Measurements from ENCODE around the gene RCAN1. TPM values are rescaled to one million over a fixed set of nuclear protein-coding genes. Genes with fewer than 3 reads are reported as not detected.
"Not testable (repeated sequence)": the region's sequence is repeated elsewhere in the genome, so short reads cannot be mapped to it uniquely, and the experiment has no call there.

Gene RCAN1
- total and polyA plus RNA-seq, 5 donors from 2014 or later = 3.9 to 16.1 (median 10.4) TPM

GRCh38 chr21:34504595-34504994 is 110.3 kb downstream of the RCAN1 start:
- Mint-ChIP-seq H3K4me3 (no peak overlapping the region), H3K9me3 (peaks cover 0 to 5% (median 0%) of the 10 kb centered on the region in 7 donors), H3K36me3 (no peaks in the 10 kb centered on the region), H3K4me1 (no peaks in the 10 kb centered on the region), H3K27ac (no peak overlapping the region), H3K27me3 (peaks cover 13% of the 10 kb centered on the region)
- no peaks in the 10 kb centered on the region for H3K4me1 ChIP-seq (ENCODE audit: control insufficient read depth, insufficient read depth, low read length, poor library complexity, severe bottlenecking)
- DNase-seq (no peak), ATAC-seq (ENCODE audit: low read depth in 2 of 2) (no peak)
- H3K4me3 ChIP-seq (ENCODE audit: low read depth, low read length) = no peak overlapping the region
- no peaks in the 10 kb centered on the region for H3K9me3 ChIP-seq (ENCODE audit: control insufficient read depth in 2 of 2, low read length in 2 of 2)
- H3K36me3 ChIP-seq (ENCODE audit: control insufficient read depth, insufficient read depth, low read length) = no peaks in the 10 kb centered on the region
- H3K27me3 ChIP-seq (ENCODE audit: control insufficient read depth, insufficient read depth, low read length) = peaks cover 7% of the 10 kb centered on the region
- no peak overlapping the region for H3K27ac ChIP-seq (ENCODE audit: insufficient read depth, low read length, poor library complexity, severe bottlenecking)

GRCh38 chr21:34502480-34503106 is 112.3 kb downstream of the RCAN1 start:
- Mint-ChIP-seq H3K36me3 (no peaks in the 10 kb centered on the region), H3K27me3 (peaks cover 18% of the 10 kb centered on the region), H3K4me1 (no peaks in the 10 kb centered on the region), H3K4me3 (no peak overlapping the region), H3K27ac (no peak overlapping the region), H3K9me3 (peaks cover 0 to 20% (median 6%) of the 10 kb centered on the region in 7 donors)
- H3K4me3 ChIP-seq (ENCODE audit: low read depth, low read length) = no peak overlapping the region
- H3K27ac ChIP-seq (ENCODE audit: insufficient read depth, low read length, poor library complexity, severe bottlenecking) = no peak overlapping the region
- peaks cover 0 to 12% of the 10 kb centered on the region in 2 experiments for H3K9me3 ChIP-seq (ENCODE audit: control insufficient read depth in 2 of 2, low read length in 2 of 2)
- no peaks in the 10 kb centered on the region for H3K36me3 ChIP-seq (ENCODE audit: control insufficient read depth, insufficient read depth, low read length)
- ATAC-seq (ENCODE audit: low read depth in 2 of 2) (no peak), DNase-seq (no peak)
- peaks cover 7% of the 10 kb centered on the region for H3K27me3 ChIP-seq (ENCODE audit: control insufficient read depth, insufficient read depth, low read length)
- H3K4me1 ChIP-seq (ENCODE audit: control insufficient read depth, insufficient read depth, low read length, poor library complexity, severe bottlenecking) = no peaks in the 10 kb centered on the region

DNA sequence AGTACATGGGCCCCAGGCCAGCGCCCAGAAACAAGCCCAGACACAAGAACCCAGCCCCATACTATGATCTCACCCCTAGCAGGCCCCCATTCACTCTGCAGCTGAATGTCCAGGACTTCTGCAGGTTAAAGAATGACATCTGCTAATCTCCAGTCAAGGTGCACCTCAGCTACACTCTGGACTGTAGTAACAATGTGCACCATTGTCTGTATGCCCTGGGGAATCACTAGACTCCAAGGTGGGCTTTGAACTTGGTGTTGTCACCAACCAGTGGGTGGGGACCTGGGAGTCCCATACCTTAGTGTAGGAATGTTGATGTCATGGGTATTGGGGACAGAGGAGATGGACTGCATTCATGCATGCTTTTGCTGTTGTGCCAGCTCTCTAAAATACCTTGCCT is 113.2 kb downstream of the RCAN1 start:
- Mint-ChIP-seq H3K9me3 (peaks cover 2 to 28% (median 10%) of the 10 kb centered on the region in 7 donors), H3K4me3 (no peak overlapping the region), H3K27me3 (peaks cover 21% of the 10 kb centered on the region), H3K36me3 (peaks cover 2% of the 10 kb centered on the region), H3K4me1 (no peaks in the 10 kb centered on the region), H3K27ac (no peak overlapping the region)
- Histone ChIP-seq H3K27ac (ENCODE audit: insufficient read depth, low read length, poor library complexity, severe bottlenecking) (no peak overlapping the region), H3K4me3 (ENCODE audit: low read depth, low read length) (no peak overlapping the region), H3K4me1 (ENCODE audit: control insufficient read depth, insufficient read depth, low read length, poor library complexity, severe bottlenecking) (no peaks in the 10 kb centered on the region), H3K27me3 (ENCODE audit: control insufficient read depth, insufficient read depth, low read length) (peaks cover 7% of the 10 kb centered on the region), H3K36me3 (ENCODE audit: control insufficient read depth, insufficient read depth, low read length) (no peaks in the 10 kb centered on the region), H3K9me3 (ENCODE audit: control insufficient read depth in 2 of 2, low read length in 2 of 2) (peaks cover 4 to 21% of the 10 kb centered on the region in 2 experiments)
- ATAC-seq (ENCODE audit: low read depth in 2 of 2) (no peak), DNase-seq (no peak)

- Mint-ChIP-seq H3K27ac (no peak overlapping the region), H3K27me3 (peaks cover 19% of the 10 kb centered on the region)
- ATAC-seq (ENCODE audit: low read depth in 2 of 2) = no peak
Observed at GRCh38 chr21:34500191-34500590, 114.7 kb downstream of the RCAN1 start.

GRCh38 chr21:34499116-34499515 is 115.8 kb downstream of the RCAN1 start:
- no peak overlapping the region for H3K4me3 Mint-ChIP-seq
- Histone ChIP-seq H3K4me3 (ENCODE audit: low read depth, low read length) (no peak overlapping the region), H3K9me3 (ENCODE audit: control insufficient read depth in 2 of 2, low read length in 2 of 2) (peaks cover 4 to 21% of the 10 kb centered on the region in 2 experiments), H3K27me3 (ENCODE audit: control insufficient read depth, insufficient read depth, low read length) (peaks cover 2% of the 10 kb centered on the region), H3K27ac (ENCODE audit: insufficient read depth, low read length, poor library complexity, severe bottlenecking) (no peak overlapping the region), H3K36me3 (ENCODE audit: control insufficient read depth, insufficient read depth, low read length) (no peaks in the 10 kb centered on the region), H3K4me1 (ENCODE audit: control insufficient read depth, insufficient read depth, low read length, poor library complexity, severe bottlenecking) (no peaks in the 10 kb centered on the region)
- peaks cover 2 to 37% (median 12%) of the 10 kb centered on the region in 7 donors for H3K9me3 Mint-ChIP-seq
- H3K36me3 Mint-ChIP-seq = peaks cover 5% of the 10 kb centered on the region
- DNase-seq = no peak
- ATAC-seq (ENCODE audit: low read depth in 2 of 2) = no peak
- no peak overlapping the region for H3K27ac Mint-ChIP-seq
- no peaks in the 10 kb centered on the region for H3K4me1 Mint-ChIP-seq
- peaks cover 19% of the 10 kb centered on the region for H3K27me3 Mint-ChIP-seq

More at GRCh38 chr21:34500191-34500590, 114.7 kb downstream of the RCAN1 start:
- Mint-ChIP-seq H3K4me1 (no peaks in the 10 kb centered on the region), H3K36me3 (peaks cover 5% of the 10 kb centered on the region), H3K9me3 (peaks cover 2 to 37% (median 12%) of the 10 kb centered on the region in 7 donors), H3K4me3 (no peak overlapping the region)
- no peak for DNase-seq
- Histone ChIP-seq H3K4me3 (ENCODE audit: low read depth, low read length) (no peak overlapping the region), H3K27me3 (ENCODE audit: control insufficient read depth, insufficient read depth, low read length) (peaks cover 7% of the 10 kb centered on the region), H3K27ac (ENCODE audit: insufficient read depth, low read length, poor library complexity, severe bottlenecking) (no peak overlapping the region), H3K9me3 (ENCODE audit: control insufficient read depth in 2 of 2, low read length in 2 of 2) (peaks cover 4 to 21% of the 10 kb centered on the region in 2 experiments), H3K4me1 (ENCODE audit: control insufficient read depth, insufficient read depth, low read length, poor library complexity, severe bottlenecking) (no peaks in the 10 kb centered on the region), H3K36me3 (ENCODE audit: control insufficient read depth, insufficient read depth, low read length) (no peaks in the 10 kb centered on the region)

GRCh38 chr21:34498623-34499022 is 116.3 kb downstream of the RCAN1 start:
- Histone ChIP-seq H3K36me3 (ENCODE audit: control insufficient read depth, insufficient read depth, low read length) (no peaks in the 10 kb centered on the region), H3K9me3 (ENCODE audit: control insufficient read depth in 2 of 2, low read length in 2 of 2) (peaks cover 4 to 21% of the 10 kb centered on the region in 2 experiments), H3K27ac (ENCODE audit: insufficient read depth, low read length, poor library complexity, severe bottlenecking) (no peak overlapping the region), H3K27me3 (ENCODE audit: control insufficient read depth, insufficient read depth, low read length) (peaks cover 2% of the 10 kb centered on the region), H3K4me1 (ENCODE audit: control insufficient read depth, insufficient read depth, low read length, poor library complexity, severe bottlenecking) (no peaks in the 10 kb centered on the region), H3K4me3 (ENCODE audit: low read depth, low read length) (no peak overlapping the region)
- H3K4me1 Mint-ChIP-seq = no peaks in the 10 kb centered on the region
- no peak overlapping the region for H3K27ac Mint-ChIP-seq
- no peak for ATAC-seq (ENCODE audit: low read depth in 2 of 2)
- peaks cover 5% of the 10 kb centered on the region for H3K36me3 Mint-ChIP-seq
- DNase-seq = no peak
- no peak overlapping the region for H3K4me3 Mint-ChIP-seq
- H3K9me3 Mint-ChIP-seq = peaks cover 2 to 37% (median 12%) of the 10 kb centered on the region in 7 donors
- peaks cover 19% of the 10 kb centered on the region for H3K27me3 Mint-ChIP-seq

GRCh38 chr21:34483854-34484253 is 131.1 kb downstream of the RCAN1 start:
- not testable (repeated sequence) for H3K27ac ChIP-seq (ENCODE audit: insufficient read depth, low read length, poor library complexity, severe bottlenecking); H3K27me3 ChIP-seq (ENCODE audit: control insufficient read depth, insufficient read depth, low read length); H3K4me3 Mint-ChIP-seq; H3K4me1 Mint-ChIP-seq; H3K4me3 ChIP-seq (ENCODE audit: low read depth, low read length); H3K27ac Mint-ChIP-seq; H3K36me3 ChIP-seq (ENCODE audit: control insufficient read depth, insufficient read depth, low read length); H3K4me1 ChIP-seq (ENCODE audit: control insufficient read depth, insufficient read depth, low read length, poor library complexity, severe bottlenecking); ATAC-seq (ENCODE audit: low read depth in 2 of 2); H3K36me3 Mint-ChIP-seq; DNase-seq; H3K27me3 Mint-ChIP-seq; H3K9me3 ChIP-seq (ENCODE audit: control insufficient read depth in 2 of 2, low read length in 2 of 2); H3K9me3 Mint-ChIP-seq

GRCh38 chr21:34483435-34483834 is 131.5 kb downstream of the RCAN1 start:
- H3K27me3 ChIP-seq (ENCODE audit: control insufficient read depth, insufficient read depth, low read length); ATAC-seq (ENCODE audit: low read depth in 2 of 2); H3K4me1 Mint-ChIP-seq: not testable (repeated sequence)

More at GRCh38 chr21:34483435-34483834, 131.5 kb downstream of the RCAN1 start:
- not testable (repeated sequence) for H3K4me3 Mint-ChIP-seq; H3K9me3 ChIP-seq (ENCODE audit: control insufficient read depth in 2 of 2, low read length in 2 of 2); H3K27me3 Mint-ChIP-seq; H3K27ac ChIP-seq (ENCODE audit: insufficient read depth, low read length, poor library complexity, severe bottlenecking); H3K4me1 ChIP-seq (ENCODE audit: control insufficient read depth, insufficient read depth, low read length, poor library complexity, severe bottlenecking); DNase-seq; H3K36me3 Mint-ChIP-seq; H3K4me3 ChIP-seq (ENCODE audit: low read depth, low read length); H3K9me3 Mint-ChIP-seq; H3K27ac Mint-ChIP-seq; H3K36me3 ChIP-seq (ENCODE audit: control insufficient read depth, insufficient read depth, low read length)
